Peyer's patch (tissue), 4 donors: ENCODE data around the gene CXCL3. TPM values are rescaled to one million over a fixed set of nuclear protein-coding genes. Genes with fewer than 3 reads are reported as not detected.

Experiments used
- DNase-seq, 3 donors: peaks; one replicate each; pipeline ENCODE4 v3.0.0-alpha.2; 2017 to 2019
- H3K27ac ChIP-seq, 4 donors: fragments of 200-600 bp; sonication (generic); one replicate each; pipeline ENCODE4 v1.5.1; 2016 to 2019
- H3K27me3 ChIP-seq, 2 donors: fragments of 200-600 bp; sonication (generic); one replicate each; pipeline ENCODE4 v1.5.1; 2019
- H3K36me3 ChIP-seq, 3 donors: fragments of 200-600 bp; sonication (generic); one replicate each; pipeline ENCODE4 v1.5.1; 2016 to 2019
- H3K4me1 ChIP-seq, 4 donors: fragments of 200-600 bp; sonication (generic); one replicate each; pipeline ENCODE4 v1.5.1; 2016 to 2019
- H3K4me3 ChIP-seq, 4 donors: fragments of 200-600 bp; sonication (generic); 1 replicate in 3 of 4; 2 replicates in 1 of 4; pipeline ENCODE4 v1.5.1; 2016 to 2019; ENCODE audit warnings: mild to moderate bottlenecking in 1 of 4
- H3K9me3 ChIP-seq, 4 donors: fragments of 200-600 bp; sonication (generic); one replicate each; pipeline ENCODE4 v1.5.1; 2016 to 2019; ENCODE audit warnings: mild to moderate bottlenecking in 1 of 4
- CTCF ChIP-seq, 6 experiments: fragments of 450-650 bp in 4 of 6; fragments of 200-600 bp in 2 of 6; sonication (generic) in 1 of 6; IDR thresholded peaks; one replicate each; pipeline ENCODE4 v1.5.1; 2017 to 2019; ENCODE audit warnings: antibody characterized with exemption in 6 of 6, mild to moderate bottlenecking in 3 of 6, moderate library complexity in 1 of 6
- POLR2A ChIP-seq, 2 donors: fragments of 450-650 bp; IDR thresholded peaks; one replicate each; pipeline ENCODE4 v1.5.1; 2017; ENCODE audit warnings: antibody characterized with exemption in 2 of 2, mild to moderate bottlenecking in 2 of 2, moderate library complexity in 2 of 2
- total RNA-seq, 4 donors: library from RNA; depleted of rRNA; stranded (reverse); fragments of >200 nt; gene quantifications; one replicate each; pipeline ENCODE4 v1.1.0, GENCODE V29; 2016

The CXCL3 gene
- total RNA-seq, 4 donors from 2014 or later = 1.5 to 3.3 (median 2.2) TPM

- Histone ChIP-seq H3K9me3 (no peaks in the 10 kb centered on the region), H3K4me3 (no peak overlapping the region), H3K4me1 (no peaks in the 10 kb centered on the region), H3K27ac (no peak overlapping the region), H3K27me3 (no peaks in the 10 kb centered on the region), H3K36me3 (no peaks in the 10 kb centered on the region)
- TF ChIP-seq CTCF (IDR thresholded peaks at IDR 0.05) (no peak), POLR2A (IDR thresholded peaks at IDR 0.05) (no peak)
- no peak for DNase-seq
Measured at GRCh38 chr4:74056858-74057562, 18.5 kb upstream of the CXCL3 start.

- H3K27me3 ChIP-seq = no peaks in the 10 kb centered on the region
- TF ChIP-seq POLR2A (IDR thresholded peaks at IDR 0.05) (no peak), CTCF (IDR thresholded peaks at IDR 0.05) (no peak)
- no peak for DNase-seq
- H3K9me3 ChIP-seq = no peaks in the 10 kb centered on the region
- no peak overlapping the region for H3K4me3 ChIP-seq
- no peaks in the 10 kb centered on the region for H3K4me1 ChIP-seq
- no peak overlapping the region for H3K27ac ChIP-seq
- no peaks in the 10 kb centered on the region for H3K36me3 ChIP-seq
Measured at GRCh38 chr4:74056114-74056857, 17.8 kb upstream of the CXCL3 start.

GRCh38 chr4:74055498-74055897 lies 17.0 kb upstream of the CXCL3 start:
- H3K27ac ChIP-seq = no peak overlapping the region
- H3K27me3 ChIP-seq = no peaks in the 10 kb centered on the region
- no peaks in the 10 kb centered on the region for H3K9me3 ChIP-seq
- TF ChIP-seq POLR2A (IDR thresholded peaks at IDR 0.05) (no peak), CTCF (IDR thresholded peaks at IDR 0.05) (no peak)
- no peak overlapping the region for H3K4me3 ChIP-seq
- H3K36me3 ChIP-seq = no peaks in the 10 kb centered on the region
- DNase-seq = no peak
- H3K4me1 ChIP-seq = no peaks in the 10 kb centered on the region

- Histone ChIP-seq H3K36me3 (no peaks in the 10 kb centered on the region), H3K27me3 (no peaks in the 10 kb centered on the region), H3K27ac (no peak overlapping the region), H3K9me3 (no peaks in the 10 kb centered on the region), H3K4me3 (no peak overlapping the region), H3K4me1 (no peaks in the 10 kb centered on the region)
- no peak for DNase-seq
- no peak for TF ChIP-seq POLR2A (IDR thresholded peaks at IDR 0.05)
- TF ChIP-seq CTCF (IDR thresholded peaks at IDR 0.05) = no peak
Measured at GRCh38 chr4:74055096-74055495, 16.6 kb upstream of the CXCL3 start.

- no peak overlapping the region for H3K4me3 ChIP-seq
- no peaks in the 10 kb centered on the region for H3K27me3 ChIP-seq
- TF ChIP-seq POLR2A (IDR thresholded peaks at IDR 0.05) (no peak), CTCF (IDR thresholded peaks at IDR 0.05) (no peak)
- no peaks in the 10 kb centered on the region for H3K9me3 ChIP-seq
- no peak overlapping the region for H3K27ac ChIP-seq
- no peak for DNase-seq
- no peaks in the 10 kb centered on the region for H3K36me3 ChIP-seq
- no peaks in the 10 kb centered on the region for H3K4me1 ChIP-seq
Measured at GRCh38 chr4:74054483-74055047, 16.1 kb upstream of the CXCL3 start.
